Calu3 (cell line): ENCODE data around the gene SMIM3. TPM values are rescaled to one million over a fixed set of nuclear protein-coding genes. Genes with fewer than 3 reads are reported as not detected.

Experiments used
- BruUV-seq: library from RNA; stranded (reverse); fragments of 400-500 nt; replicated peaks from 2 replicates; lab custom pipeline; 2021; lab: Mats Ljungman, UMichigan
- CTCF ChIA-PET: fragments of 300-600 bp; sonication (Branson Sonifier 250); formaldehyde crosslinking; loops from one replicate; lab custom pipeline; 2022; ENCODE audit warnings: antibody characterized with exemption; lab: Charles Lee
- DNase-seq: peaks from one replicate; pipeline ENCODE4 v3.0.0; 2022
- H3K27ac Mint-ChIP-seq: one replicate; pipeline ENCODE4 v1.8.0; 2022; ENCODE audit warnings: mixed read lengths; ENCODE audit not compliant: unreplicated experiment
- H3K27me3 Mint-ChIP-seq: one replicate; pipeline ENCODE4 v1.8.0; 2022; ENCODE audit warnings: mixed read lengths; ENCODE audit not compliant: unreplicated experiment
- H3K36me3 Mint-ChIP-seq: one replicate; pipeline ENCODE4 v1.8.0; 2022; ENCODE audit warnings: mild to moderate bottlenecking, moderate library complexity, mixed read lengths; ENCODE audit not compliant: insufficient read depth, unreplicated experiment
- H3K4me1 Mint-ChIP-seq: one replicate; pipeline ENCODE4 v1.8.0; 2022; ENCODE audit warnings: mild to moderate bottlenecking, low read depth, mixed read lengths; ENCODE audit not compliant: unreplicated experiment
- H3K4me3 Mint-ChIP-seq: one replicate; pipeline ENCODE4 v1.8.0; 2022; ENCODE audit warnings: mild to moderate bottlenecking, low read depth, moderate library complexity, mixed read lengths; ENCODE audit not compliant: unreplicated experiment
- H3K9me3 Mint-ChIP-seq: one replicate; pipeline ENCODE4 v1.8.0; 2022; ENCODE audit warnings: low read depth, mixed read lengths; ENCODE audit not compliant: unreplicated experiment
- CTCF ChIP-seq: fragments of 200-600 bp; IDR thresholded peaks from one replicate; pipeline ENCODE4 v1.8.0; 2022; ENCODE audit warnings: antibody characterized with exemption; ENCODE audit not compliant: unreplicated experiment
- intact Hi-C: fragments of 100-400 bp; cut with micrococcal nuclease; formaldehyde crosslinking; loops from one replicate; pipeline ENCODE4 v1.10.0; 2022; ENCODE audit not compliant: unreplicated experiment
- total RNA-seq: library from RNA; stranded (reverse); gene quantifications from 2 replicates; pipeline ENCODE4 v1.2.3, GENCODE V29; 2022

Gene SMIM3
- total RNA-seq, 1 experiment from 2014 or later, result 8.4 TPM

GRCh38 chr5:150750469-150750868, 28.1 kb upstream of the SMIM3 start:
- H3K4me1 Mint-ChIP-seq, result peaks cover 8% of the 10 kb centered on the region
- DNase-seq, result no peak
- H3K4me3 Mint-ChIP-seq, result no peak overlapping the region
- no peaks in the 10 kb centered on the region for H3K9me3 Mint-ChIP-seq
- intact Hi-C loops, result no loop called here
- no TSS peak for BruUV-seq
- H3K27me3 Mint-ChIP-seq, result no peaks in the 10 kb centered on the region
- no peak for TF ChIP-seq CTCF
- no peak overlapping the region for H3K27ac Mint-ChIP-seq
- H3K36me3 Mint-ChIP-seq, result peaks cover 30% of the 10 kb centered on the region
- CTCF ChIA-PET, result no interaction called here

GRCh38 chr5:150751096-150751891, 27.3 kb upstream of the SMIM3 start:
- Mint-ChIP-seq H3K27ac (no peak overlapping the region), H3K9me3 (no peaks in the 10 kb centered on the region), H3K27me3 (no peaks in the 10 kb centered on the region), H3K4me1 (peaks cover 8% of the 10 kb centered on the region), H3K36me3 (peaks cover 38% of the 10 kb centered on the region), H3K4me3 (no peak overlapping the region)
- CTCF ChIA-PET, result no interaction called here
- no TSS peak for BruUV-seq
- DNase-seq, result no peak
- no peak for TF ChIP-seq CTCF
- intact Hi-C loops, result no loop called here

GRCh38 chr5:150753463-150753862, 25.1 kb upstream of the SMIM3 start:
- DNase-seq, result no peak
- no peak overlapping the region for H3K4me3 Mint-ChIP-seq
- no peak overlapping the region for H3K27ac Mint-ChIP-seq
- TF ChIP-seq CTCF, result no peak
- BruUV-seq, result no TSS peak
- CTCF ChIA-PET, result no interaction called here
- no peaks in the 10 kb centered on the region for H3K27me3 Mint-ChIP-seq
- H3K9me3 Mint-ChIP-seq, result no peaks in the 10 kb centered on the region
- H3K36me3 Mint-ChIP-seq, result peaks cover 47% of the 10 kb centered on the region
- intact Hi-C loops, result no loop called here
- H3K4me1 Mint-ChIP-seq, result peaks cover 18% of the 10 kb centered on the region

GRCh38 chr5:150753863-150754262, 24.7 kb upstream of the SMIM3 start:
- intact Hi-C loops, result no loop called here
- DNase-seq, result no peak
- CTCF ChIA-PET, result no interaction called here
- H3K4me1 Mint-ChIP-seq, result peaks cover 18% of the 10 kb centered on the region
- H3K4me3 Mint-ChIP-seq, result no peak overlapping the region
- H3K27me3 Mint-ChIP-seq, result no peaks in the 10 kb centered on the region
- no peaks in the 10 kb centered on the region for H3K9me3 Mint-ChIP-seq
- no peak overlapping the region for H3K27ac Mint-ChIP-seq
- BruUV-seq, result no TSS peak
- TF ChIP-seq CTCF, result no peak
- peaks cover 47% of the 10 kb centered on the region for H3K36me3 Mint-ChIP-seq
